Activated CD4-positive, alpha-beta T cell treated with anti-CD3 and anti-CD28 coated beads, Interleukin-2, Interleukin-6, amounts not matched to agents 100 ng/mL and 50 ng/mL, durations not matched to agents 16 hours and 8 hours (primary cell): Measurements from ENCODE around the gene MYADML2.

Source experiments
- DNase-seq: peaks from one replicate; pipeline ENCODE4 v3.0.0-alpha.2; 2020

The MYADML2 gene

DNA sequence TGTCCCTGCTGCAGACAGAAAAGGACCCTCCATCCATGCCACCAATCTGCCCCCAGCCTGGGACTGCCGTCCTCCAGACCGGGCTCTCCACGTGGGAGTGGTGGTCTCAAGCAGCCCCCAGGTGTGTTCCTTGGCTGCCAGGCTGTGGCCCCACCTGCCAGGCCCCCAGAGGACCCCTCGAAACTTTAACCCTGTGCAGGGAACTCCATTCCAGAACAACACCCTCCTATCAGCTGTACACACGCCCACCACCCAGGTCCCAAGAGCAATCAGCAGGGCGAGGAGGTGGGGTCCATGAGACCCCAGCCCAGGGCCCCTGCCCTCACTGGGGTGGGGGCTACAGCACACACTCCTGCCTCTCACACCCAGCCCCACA is 11.3 kb downstream of the MYADML2 start:
- no peak for DNase-seq

DNA sequence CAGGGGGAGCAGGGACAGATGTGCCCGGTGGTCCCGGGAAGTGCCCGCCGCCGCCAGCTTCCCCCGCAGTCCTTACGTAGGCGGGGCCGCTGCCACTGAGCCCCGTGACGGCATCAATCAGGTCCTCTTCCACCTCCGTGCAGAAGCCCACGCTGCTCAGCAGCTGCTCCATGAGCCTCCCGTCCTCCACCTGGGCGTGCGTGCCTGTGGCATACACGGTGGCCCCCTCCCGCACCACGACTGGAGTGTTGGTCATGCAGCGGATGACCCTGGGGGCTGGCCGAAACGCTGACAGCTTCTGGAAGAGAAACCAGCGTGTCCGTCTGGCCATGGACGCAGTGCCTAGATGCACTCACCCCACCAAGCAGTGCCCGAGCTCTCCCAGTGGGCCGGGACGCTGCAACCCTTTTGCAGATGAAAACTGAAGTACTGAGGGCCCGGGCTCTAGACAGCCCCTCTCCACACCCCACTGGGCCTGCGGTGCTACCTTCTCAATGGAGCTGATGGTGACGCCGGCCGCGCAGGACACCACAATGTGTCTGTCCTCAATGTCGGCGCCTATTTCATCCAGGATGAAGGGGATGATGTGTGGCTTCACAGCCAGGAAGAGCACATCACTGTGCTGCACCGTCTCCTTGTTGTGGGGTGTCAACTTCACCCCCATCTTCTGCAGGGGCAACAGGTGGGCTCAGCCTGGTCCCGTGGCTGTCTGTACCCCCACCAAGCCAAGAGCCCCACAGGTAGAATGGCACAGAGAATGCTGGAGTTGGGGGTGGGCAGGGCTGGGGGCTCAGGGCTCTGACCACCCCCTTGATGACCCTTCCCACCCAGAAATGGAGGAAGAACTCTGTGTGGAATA is 12.0 kb downstream of the MYADML2 start:
- DNase-seq = no peak

DNA sequence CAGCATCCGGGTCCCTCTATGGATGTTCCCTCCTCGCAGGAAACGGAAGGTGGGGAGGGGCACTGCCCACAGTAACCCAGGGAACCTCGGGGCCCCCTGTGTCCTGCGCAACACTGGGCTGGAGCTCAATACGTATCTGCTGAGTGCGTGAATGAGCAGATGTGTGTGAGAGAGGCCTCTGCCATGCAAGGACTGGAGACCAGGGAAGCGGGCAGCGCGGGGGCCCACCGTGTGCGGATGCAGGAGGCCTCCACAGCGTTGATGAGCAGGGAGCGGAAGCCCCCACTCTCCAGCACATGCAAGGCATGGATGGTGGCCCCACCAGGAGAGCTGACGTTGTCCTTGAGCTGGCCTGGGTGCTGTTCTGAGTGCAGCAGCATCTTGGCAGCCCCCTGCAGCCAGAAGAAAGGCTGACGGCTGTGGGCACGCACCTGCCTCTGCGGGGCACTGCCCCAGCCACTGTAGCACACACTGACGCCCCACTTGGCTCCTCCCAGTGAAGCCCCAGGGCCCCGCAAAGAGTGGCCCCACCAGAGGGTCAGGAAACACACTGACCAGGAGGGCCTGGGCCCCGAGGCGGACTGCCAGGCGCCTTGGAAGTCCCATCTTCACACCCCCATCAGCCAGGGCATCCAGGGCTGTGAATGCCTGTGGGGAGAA is 12.8 kb downstream of the MYADML2 start:
- no peak for DNase-seq

DNA sequence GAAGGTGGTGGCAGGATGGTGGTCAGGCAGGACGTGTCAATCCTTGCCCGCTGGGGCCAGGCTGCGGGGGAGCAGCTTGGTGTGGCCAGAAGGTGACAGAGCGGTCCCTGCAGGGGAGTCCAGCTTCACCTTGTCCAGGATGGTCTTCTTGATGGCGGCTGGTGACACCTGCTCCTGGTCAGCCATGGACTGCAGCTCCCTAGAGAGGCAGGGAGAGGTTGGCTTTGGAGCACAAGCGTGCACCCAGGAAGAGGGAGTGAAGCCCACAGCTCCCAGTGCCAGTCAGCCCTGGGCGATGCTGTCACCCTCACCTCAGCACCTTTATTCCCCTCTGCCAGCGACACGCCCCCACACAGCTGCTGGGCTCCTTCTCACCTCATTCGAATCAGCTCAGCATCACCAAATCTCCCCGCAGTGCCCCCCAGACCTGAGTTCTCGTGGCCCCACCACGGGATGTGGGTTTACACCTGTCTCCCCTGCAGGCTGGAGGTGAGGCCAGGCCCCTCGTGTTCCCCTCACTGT is 13.8 kb downstream of the MYADML2 start:
- DNase-seq = no peak

DNA sequence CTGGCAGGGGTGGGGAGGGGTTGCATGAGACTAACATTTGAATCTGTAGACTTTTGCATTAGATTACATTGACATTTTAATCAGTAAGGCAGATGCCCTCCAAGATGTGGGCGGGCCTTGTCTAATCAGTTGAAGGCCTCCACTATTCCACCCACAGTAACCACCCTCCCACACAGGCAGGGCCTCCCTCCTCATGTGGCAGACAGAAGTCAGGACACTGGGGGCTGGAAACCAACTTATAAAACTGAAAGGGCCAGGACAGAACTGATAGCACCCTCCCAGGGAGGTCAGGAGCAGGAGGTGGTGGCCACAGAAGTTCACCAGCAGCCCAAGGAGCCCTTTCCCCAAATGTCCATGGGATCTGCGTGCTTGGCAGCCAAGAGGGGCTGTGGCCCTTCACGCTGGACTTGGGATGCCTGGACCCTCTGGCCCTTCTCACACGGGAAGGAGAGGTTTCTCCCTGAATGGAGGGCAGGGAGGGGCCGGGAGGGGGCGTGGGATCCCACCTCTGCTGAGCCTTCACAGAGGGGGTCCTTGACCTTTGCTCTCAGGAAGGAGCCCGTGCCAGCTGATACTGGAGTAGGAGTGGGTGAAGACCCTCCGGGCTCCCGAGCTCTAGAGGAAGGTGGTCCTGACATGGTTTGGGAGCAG is 14.6 kb downstream of the MYADML2 start:
- no peak for DNase-seq

DNA sequence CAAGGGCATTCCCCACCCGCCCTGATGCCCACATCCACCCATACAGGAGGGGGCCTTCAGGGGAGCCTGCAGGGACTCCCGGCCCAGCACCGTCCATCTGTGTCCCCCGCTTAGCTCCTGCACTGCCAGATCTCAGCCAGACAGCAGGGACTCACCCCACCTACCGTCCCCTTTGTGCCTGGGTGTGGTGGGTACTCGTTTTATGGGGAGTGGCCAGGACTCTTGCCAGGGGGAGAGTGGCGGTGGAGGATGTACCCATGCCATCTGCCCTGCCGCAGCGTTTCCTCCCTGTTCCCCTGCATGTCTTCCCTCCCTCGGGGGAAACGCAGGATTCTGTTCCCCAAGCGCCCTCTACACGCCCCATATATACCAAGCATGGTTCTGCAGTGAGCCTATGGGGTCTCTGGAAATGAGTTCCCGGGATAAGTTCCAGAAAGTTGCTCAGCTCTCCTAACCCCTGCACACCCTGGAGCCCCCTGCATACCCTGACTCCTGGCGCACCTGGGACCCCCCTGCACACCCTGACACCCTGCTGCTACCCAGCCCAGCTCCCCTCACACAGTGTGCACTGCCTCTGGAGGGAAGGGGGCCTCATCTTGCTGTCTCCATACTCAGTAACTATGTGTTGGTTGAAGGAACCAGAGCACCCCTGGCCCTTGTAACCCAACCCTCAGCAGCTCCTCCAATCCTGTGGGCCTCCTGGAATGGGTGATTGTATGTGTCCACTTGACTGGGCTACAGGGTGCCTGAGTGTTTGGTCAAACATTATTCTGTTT is 15.3 kb downstream of the MYADML2 start:
- no peak for DNase-seq

DNA sequence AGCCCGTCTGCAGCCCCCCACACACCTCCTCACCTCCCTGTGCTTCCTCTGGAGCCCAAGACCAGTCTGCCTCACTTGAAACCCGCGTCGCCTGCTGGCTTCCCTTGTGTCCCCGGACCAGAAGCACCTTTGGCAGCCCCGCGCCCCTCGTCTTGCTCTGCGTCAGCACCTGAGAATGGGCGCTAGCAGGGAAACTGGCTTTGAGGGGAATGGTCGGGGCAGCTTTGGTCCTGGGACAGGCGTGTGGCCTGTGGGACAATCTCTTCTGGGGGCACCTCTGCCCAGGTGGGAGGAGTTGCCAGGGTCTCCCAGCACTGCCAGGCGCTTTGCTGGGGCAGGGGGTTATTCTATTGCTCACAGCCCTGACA is 15.9 kb downstream of the MYADML2 start:
- no peak for DNase-seq

DNA sequence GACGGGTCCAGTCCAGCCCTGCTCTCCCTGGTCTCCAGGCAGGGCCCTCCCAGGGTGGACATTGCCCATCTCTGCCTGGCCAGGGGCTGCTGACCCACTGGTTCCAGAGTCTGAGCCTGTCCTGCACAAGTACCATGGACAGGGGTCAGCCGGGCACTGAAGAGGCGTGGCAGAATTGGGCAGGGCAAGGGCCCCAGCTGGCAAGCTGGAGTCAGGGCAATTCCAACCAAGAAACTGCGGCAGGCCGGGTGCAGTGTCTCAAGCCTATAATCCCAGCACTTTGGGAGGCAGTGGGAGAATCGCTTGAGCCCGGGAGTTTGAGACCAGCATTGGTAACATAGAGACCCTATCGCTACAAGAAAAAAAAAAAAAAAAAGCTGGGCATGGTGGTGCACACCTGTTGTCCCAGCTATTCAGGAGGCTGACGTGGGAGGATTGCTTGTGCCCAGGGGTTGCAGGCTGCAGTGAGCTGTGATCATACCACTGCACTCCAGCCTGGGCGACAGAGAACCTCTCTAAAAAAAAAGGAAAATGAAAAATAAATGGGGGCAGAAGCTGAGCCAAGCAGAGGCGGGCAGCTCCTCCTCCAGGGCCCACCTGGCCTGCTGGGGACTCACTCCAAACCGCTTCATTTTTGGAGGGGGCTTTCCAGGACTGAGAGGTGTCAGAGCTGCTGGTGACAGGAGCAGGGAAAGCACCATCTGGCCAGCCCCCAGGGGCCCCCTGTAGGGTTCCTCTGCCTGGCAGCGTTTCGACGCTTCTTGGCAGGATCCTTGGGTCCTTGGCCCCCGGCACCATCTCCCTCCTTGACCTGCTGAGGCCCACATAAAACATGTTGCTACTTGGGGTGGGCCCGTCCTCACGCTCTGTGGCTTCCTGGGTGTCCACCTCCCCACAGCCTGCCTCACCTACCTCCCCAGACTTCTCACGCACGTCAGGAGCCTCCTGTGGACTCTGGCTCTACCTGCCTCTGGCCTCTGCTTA is 16.6 kb downstream of the MYADML2 start:
- no peak for DNase-seq

DNA sequence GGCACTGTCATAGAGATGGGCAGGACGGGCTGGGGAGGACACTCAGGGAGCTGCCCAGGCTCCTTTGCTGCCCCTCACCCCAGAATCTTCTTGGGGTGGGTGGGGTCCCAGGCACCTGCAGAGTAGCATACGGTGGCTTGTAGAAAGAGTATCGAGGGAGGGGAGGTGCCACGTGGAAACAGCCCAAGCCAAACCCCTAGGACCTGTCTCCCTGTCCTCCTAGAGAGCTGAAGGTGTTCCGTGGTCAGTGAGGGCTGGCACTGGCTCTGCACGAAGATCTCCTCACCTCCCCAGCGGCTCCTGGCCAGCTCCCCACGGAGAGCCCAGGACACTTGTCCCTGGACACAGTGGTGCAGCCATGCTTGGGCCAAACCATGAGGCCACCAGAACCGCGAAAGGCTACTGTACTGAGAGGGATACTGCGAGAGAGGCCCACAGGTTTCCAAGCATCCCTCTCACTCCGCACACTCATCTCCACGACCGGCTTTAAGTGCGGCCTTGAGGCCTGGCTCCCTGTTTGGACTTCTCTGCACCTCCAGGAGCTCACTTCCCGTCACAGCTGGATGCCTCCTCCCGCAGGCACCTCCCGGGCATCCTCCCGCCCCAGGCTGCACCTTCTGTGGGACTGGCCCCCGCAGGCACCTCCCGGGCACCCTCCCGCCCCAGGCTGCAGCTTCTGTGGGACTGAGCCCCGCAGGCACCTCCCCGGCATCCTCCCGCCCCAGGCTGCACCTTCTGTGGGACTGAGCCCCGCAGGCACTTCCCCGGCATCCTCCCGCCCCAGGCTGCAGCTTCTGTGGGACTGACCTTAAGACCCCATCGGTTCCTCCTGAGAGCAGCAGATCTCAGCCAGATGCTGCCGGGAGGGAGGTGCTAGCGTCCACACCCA is 17.5 kb downstream of the MYADML2 start:
- no peak for DNase-seq

DNA sequence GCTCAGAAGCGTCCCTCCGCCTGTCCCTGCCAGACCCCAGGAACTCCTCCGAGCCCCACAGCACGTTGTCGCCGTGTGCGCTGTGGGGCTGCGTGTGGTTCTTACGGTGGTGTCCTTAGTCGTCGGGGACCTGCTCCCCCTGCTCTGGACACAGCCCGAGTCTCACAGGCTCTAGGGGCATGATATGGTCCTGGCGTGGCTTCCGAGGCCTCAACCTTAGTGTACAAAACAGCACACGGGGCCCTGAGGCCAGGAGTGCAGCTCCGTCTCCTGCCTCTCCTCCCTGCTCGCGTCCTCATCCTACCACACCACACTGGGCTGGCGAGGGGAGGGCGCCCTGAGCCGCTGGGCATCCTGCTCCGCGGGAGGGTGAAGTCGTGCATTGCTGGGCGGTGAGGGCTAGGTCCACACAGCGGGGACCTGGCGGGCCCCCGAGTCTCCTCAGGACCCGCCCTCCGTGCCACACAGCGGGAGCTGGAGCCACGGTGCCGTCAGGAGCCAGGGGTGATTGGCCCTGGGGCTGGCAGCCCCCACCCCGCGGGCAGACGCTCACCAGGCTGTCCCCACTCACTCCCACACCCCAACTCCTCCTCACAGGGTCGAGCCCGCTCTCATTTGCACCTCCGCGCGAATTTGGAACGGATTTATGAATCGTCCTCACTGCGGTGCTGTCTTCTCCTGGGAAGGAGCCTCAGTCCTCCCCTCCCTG is 18.3 kb downstream of the MYADML2 start:
- DNase-seq = no peak

DNA sequence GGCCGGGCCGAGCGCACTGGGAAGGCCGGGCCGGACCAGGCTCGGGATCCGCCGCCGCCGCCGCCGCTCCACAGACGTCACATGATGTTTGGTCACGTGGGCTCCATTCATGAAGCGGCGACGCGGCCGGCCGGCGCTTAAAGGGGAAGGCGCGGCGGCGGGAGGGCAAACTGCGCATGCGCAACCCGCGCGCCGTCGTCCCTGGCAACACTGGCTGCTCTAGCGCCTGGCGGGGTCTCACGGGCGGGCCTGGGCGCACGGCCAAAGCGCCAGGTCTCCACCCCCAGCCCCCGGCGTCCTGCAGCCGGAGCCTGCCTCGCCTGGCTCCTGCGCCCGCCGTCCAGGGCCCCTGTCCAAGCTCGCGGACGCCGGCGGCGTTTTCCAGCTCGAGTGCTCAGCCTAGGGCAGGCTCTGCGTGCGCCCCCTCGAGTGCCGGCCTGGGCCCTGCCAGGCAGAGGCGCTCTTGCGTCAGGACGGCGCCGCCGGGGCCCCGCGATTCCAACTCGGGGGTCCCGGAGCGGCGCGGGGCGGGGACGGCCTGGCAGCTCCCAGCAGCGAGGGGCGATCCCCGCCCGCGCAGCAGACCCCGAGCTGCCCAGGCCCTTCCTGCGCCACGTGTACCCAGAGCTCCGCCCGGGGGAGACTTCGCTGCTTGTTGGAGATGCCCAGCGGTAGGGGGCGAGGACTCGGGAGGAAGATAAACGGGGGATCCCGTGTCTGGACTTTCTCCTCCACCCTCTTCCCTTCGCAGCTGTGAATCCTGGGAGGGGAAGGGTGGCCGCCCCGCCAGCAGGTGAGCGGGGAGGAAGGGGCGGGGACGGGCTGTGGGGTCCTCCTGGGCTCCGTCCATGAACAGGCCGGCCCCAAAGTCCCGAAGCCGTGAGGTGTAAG is 19.1 kb downstream of the MYADML2 start, which contains the start of gene MAFG:
Gene MAFG, minus strand, starts transcription at position 83 of the 891 bp plus-strand sequence. CDS start 4,550 bp downstream, outside the sequence.
- peak; percentile 94 for DNase-seq

DNA sequence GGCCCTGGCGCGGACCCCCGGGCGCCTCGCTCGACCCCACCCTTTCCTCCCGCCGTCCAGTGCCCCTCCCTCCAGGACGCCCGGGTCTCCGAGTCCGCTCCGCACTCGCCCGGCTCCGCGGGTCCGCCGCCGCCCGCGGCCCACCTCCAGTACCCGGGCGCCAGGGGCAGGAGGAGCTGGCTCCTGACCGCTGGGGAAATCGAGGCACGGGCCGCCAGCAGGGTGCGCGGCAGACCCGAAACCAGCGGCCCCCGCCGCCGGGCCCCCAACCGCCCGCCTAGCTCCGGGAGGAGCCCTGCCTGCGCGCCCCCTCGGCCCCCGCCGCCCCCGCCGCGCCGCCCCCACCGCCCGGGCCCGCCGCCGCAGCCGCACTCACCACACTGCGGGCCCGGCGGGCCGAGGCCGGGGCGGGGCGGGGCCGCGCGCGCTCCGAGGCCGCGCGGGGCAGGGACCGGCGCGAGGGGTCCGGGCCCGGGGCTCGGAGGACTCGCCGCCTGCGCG is 19.8 kb downstream of the MYADML2 start:
- DNase-seq = peak; percentile 22

DNA sequence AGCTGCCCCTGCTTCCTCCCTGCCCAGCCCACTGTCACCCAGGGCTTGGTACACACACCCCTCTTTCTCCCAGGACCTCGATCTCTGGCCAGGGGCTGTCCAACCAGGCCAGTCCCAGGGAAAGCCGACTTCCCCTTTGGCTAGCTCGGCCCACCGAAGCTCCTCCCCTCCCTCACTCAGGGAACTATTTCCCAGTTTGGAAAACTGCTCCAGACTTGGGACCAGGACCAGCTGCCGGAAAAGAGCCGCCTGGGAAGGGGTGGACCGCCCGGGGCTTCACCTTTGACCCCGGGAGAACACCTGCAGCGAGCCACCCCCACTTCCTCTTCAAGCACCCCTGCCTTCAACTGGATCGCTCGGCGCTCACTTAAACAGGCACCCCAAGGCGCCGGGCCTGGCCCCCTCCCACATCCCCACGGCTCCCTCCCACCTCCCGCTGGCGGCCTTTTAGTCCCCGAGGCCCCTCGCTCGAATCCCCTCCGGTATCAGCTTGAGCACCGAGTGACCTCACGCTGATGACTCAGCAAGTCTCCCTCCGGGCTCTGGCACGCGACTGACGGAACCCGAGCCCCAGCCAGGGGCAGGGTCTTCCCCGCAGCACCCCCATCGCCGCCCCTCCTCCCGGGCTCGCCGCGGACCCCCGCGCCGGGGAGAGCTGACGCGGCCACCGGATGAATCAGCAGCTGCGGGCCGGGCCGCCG is 20.4 kb downstream of the MYADML2 start:
- DNase-seq = peak; percentile 74

DNA sequence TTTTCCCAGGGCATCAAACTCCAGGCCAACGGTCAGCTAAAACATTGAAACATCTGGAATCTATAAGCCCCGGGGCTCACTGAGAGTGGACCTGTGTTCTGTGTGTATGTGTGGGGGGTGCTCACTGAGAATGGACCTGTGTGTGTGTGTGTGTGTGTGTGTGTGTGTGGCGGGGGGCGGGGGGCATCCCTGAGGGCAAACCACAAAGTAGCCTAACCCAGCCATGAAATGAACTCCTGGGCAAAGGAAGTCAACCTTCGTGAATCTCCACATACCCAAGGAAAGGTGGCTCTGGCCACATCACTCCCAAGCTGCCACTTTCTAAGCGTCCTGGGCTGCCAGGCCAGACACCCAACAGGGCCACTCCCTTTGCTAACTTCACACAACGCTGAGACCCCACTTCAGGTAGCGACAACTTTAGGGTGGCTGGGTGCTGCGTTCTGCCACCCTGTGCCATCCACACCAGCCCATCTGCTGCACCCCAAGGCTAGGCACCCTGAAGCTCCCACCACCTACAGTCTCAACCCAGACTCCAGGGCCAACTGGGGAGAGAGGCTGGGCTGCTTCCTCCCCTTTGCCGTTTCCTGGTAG is 21.1 kb downstream of the MYADML2 start:
- no peak for DNase-seq

DNA sequence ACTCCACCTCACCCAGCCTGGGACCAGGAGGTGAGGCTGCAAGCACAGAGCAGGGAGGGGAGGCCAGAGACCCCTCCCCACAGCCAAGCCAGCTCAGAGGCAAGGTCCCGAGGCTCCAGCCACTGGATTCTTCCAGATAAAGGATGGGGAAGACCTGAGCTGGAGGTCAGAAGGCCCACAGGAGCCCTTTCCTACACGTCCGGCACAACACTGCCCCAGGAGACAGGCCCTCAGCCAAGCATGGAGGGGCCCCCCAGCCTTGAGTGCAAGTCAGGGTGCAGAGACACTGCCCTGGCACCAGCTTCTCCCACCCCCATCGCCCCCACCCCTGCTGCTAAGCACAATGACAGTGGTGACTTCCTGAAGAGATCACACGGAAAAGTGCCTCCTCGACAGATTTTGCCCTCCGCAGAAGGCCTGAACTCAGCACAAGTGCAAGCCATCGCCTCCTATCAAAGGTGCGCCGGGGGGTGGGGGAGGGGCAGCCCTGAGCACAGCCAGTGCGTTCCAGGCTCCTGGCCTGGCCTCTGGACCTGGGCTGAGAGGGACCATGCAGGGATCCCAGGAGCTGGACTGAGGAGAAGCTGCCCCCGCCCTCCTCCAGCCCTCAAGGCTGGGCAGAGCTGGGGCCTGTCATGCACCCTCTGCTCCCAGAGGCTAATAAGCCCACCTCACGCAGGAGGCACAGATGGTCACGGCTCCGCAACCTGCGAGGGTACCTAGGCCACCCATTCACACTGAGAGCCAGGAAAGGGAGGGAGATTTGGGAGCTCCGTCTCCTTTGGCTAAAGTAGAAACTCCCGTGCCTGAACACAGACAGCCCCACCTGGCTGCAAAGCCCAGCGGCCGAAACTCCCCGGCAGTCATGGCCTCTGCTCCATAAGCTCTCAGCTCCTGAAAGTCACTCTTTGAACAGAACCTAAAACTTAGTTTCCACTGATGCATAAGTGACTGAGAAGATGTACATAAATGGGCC is 22.2 kb downstream of the MYADML2 start:
- peak; percentile 44 for DNase-seq
